Immature natural killer cell (primary cell): ENCODE results near the gene SLC10A4. TPM values are rescaled to one million over a fixed set of nuclear protein-coding genes. Genes with fewer than 3 reads are reported as not detected.

Experiments used
- DNase-seq, 3 donors: peaks; one replicate each; pipeline ENCODE4 v3.0.0; 2022; ENCODE audit warnings: mixed read lengths in 1 of 3
- H3K27ac Mint-ChIP-seq, 6 donors: one replicate each; pipeline ENCODE4 v1.8.0; 2020; ENCODE audit warnings: mixed read lengths in 6 of 6, mild to moderate bottlenecking in 5 of 6, inconsistent platforms in 4 of 6, moderate library complexity in 3 of 6
- H3K27me3 Mint-ChIP-seq, 3 donors: one replicate each; pipeline ENCODE4 v1.8.0; 2020 to 2021; ENCODE audit warnings: low read depth in 3 of 3, mild to moderate bottlenecking in 3 of 3, mixed read lengths in 3 of 3, moderate library complexity in 3 of 3, inconsistent platforms in 1 of 3
- H3K36me3 Mint-ChIP-seq, 3 donors: one replicate each; pipeline ENCODE4 v1.8.0; 2020; ENCODE audit warnings: mixed read lengths in 3 of 3, inconsistent platforms in 2 of 3, mild to moderate bottlenecking in 2 of 3
- H3K4me1 Mint-ChIP-seq, 2 donors: one replicate each; pipeline ENCODE4 v1.8.0; 2020; ENCODE audit warnings: inconsistent platforms in 2 of 2, mild to moderate bottlenecking in 2 of 2, mixed read lengths in 2 of 2, moderate library complexity in 1 of 2
- H3K4me3 Mint-ChIP-seq, 5 donors: one replicate each; pipeline ENCODE4 v1.8.0; 2020; ENCODE audit warnings: mild to moderate bottlenecking in 5 of 5, mixed read lengths in 5 of 5, inconsistent platforms in 3 of 5, moderate library complexity in 3 of 5
- H3K9me3 Mint-ChIP-seq, 6 donors: one replicate each; pipeline ENCODE4 v1.8.0; 2020; ENCODE audit warnings: mild to moderate bottlenecking in 6 of 6, mixed read lengths in 6 of 6, inconsistent platforms in 4 of 6, moderate library complexity in 3 of 6
- polyA plus RNA-seq, 3 donors: library from polyadenylated mRNA; unstranded; fragments of 300-500 nt; fragmentation: Illumina TruSeq; gene quantifications; one replicate each; pipeline ENCODE4 v1.2.3, GENCODE V29; 2021

The SLC10A4 gene
- polyA plus RNA-seq, 3 donors from 2014 or later = not detected

GRCh38 chr4:48493452-48494100 is 10.4 kb downstream of the SLC10A4 start:
- no peak overlapping the region for H3K4me3 Mint-ChIP-seq
- H3K9me3 Mint-ChIP-seq = peaks cover 0 to 2% (median 0%) of the 10 kb centered on the region in 6 donors
- no peak for DNase-seq
- peaks cover 6 to 10% (median 9%) of the 10 kb centered on the region in 3 donors for H3K27me3 Mint-ChIP-seq
- H3K27ac Mint-ChIP-seq = no peak overlapping the region
- peaks cover 0 to 2% of the 10 kb centered on the region in 2 donors for H3K4me1 Mint-ChIP-seq
- peaks cover 0 to 8% (median 0%) of the 10 kb centered on the region in 3 donors for H3K36me3 Mint-ChIP-seq

- Mint-ChIP-seq H3K27me3 (peaks cover 0 to 2% (median 0%) of the 10 kb centered on the region in 3 donors), H3K27ac (peak overlapping the region in 1 of 6 donors; percentile 12), H3K36me3 (peaks cover 3 to 20% (median 7%) of the 10 kb centered on the region in 3 donors), H3K9me3 (no peaks in the 10 kb centered on the region), H3K4me3 (no peak overlapping the region), H3K4me1 (no peaks in the 10 kb centered on the region)
- no peak for DNase-seq
These were observed 12.8 kb downstream of the SLC10A4 start for GRCh38 chr4:48495941-48496340.

- H3K36me3 Mint-ChIP-seq = peaks cover 6 to 28% (median 13%) of the 10 kb centered on the region in 3 donors
- peak overlapping the region in 1 of 6 donors; percentile 44 for H3K27ac Mint-ChIP-seq
- DNase-seq = no peak
- no peaks in the 10 kb centered on the region for H3K4me1 Mint-ChIP-seq
- H3K27me3 Mint-ChIP-seq = peaks cover 0 to 2% (median 0%) of the 10 kb centered on the region in 3 donors
- H3K9me3 Mint-ChIP-seq = no peaks in the 10 kb centered on the region
- H3K4me3 Mint-ChIP-seq = no peak overlapping the region
These were observed 15.8 kb downstream of the SLC10A4 start for GRCh38 chr4:48498895-48499294.

GRCh38 chr4:48499551-48500066 is 16.5 kb downstream of the SLC10A4 start:
- H3K27me3 Mint-ChIP-seq = peaks cover 0 to 2% (median 0%) of the 10 kb centered on the region in 3 donors
- H3K36me3 Mint-ChIP-seq = peaks cover 6 to 28% (median 13%) of the 10 kb centered on the region in 3 donors
- H3K27ac Mint-ChIP-seq = no peak overlapping the region
- H3K4me3 Mint-ChIP-seq = no peak overlapping the region
- H3K9me3 Mint-ChIP-seq = no peaks in the 10 kb centered on the region
- DNase-seq = no peak
- no peaks in the 10 kb centered on the region for H3K4me1 Mint-ChIP-seq

- Mint-ChIP-seq H3K27me3 (peaks cover 0 to 2% (median 0%) of the 10 kb centered on the region in 3 donors), H3K36me3 (peaks cover 11 to 37% (median 24%) of the 10 kb centered on the region in 3 donors), H3K9me3 (no peaks in the 10 kb centered on the region), H3K4me1 (no peaks in the 10 kb centered on the region), H3K4me3 (no peak overlapping the region), H3K27ac (peak overlapping the region in 1 of 6 donors; percentile 44)
- no peak for DNase-seq
These were observed 20.3 kb downstream of the SLC10A4 start for GRCh38 chr4:48503233-48504025.

- H3K27me3 Mint-ChIP-seq = peaks cover 0 to 2% (median 0%) of the 10 kb centered on the region in 3 donors
- no peaks in the 10 kb centered on the region for H3K9me3 Mint-ChIP-seq
- no peaks in the 10 kb centered on the region for H3K4me1 Mint-ChIP-seq
- H3K4me3 Mint-ChIP-seq = no peak overlapping the region
- no peak for DNase-seq
- no peak overlapping the region for H3K27ac Mint-ChIP-seq
- H3K36me3 Mint-ChIP-seq = peaks cover 11 to 39% (median 22%) of the 10 kb centered on the region in 3 donors
These were observed 20.8 kb downstream of the SLC10A4 start for GRCh38 chr4:48504026-48504330.

- Mint-ChIP-seq H3K4me3 (no peak overlapping the region), H3K36me3 (peaks cover 8 to 39% (median 18%) of the 10 kb centered on the region in 3 donors), H3K4me1 (no peaks in the 10 kb centered on the region), H3K27me3 (peaks cover 0 to 2% (median 0%) of the 10 kb centered on the region in 3 donors), H3K9me3 (no peaks in the 10 kb centered on the region), H3K27ac (no peak overlapping the region)
- no peak for DNase-seq
These were observed 21.2 kb downstream of the SLC10A4 start for GRCh38 chr4:48504352-48504751.

- H3K27me3 Mint-ChIP-seq = peaks cover 0 to 2% (median under 1%) of the 10 kb centered on the region in 3 donors
- H3K9me3 Mint-ChIP-seq = no peaks in the 10 kb centered on the region
- DNase-seq = no peak
- no peak overlapping the region for H3K27ac Mint-ChIP-seq
- H3K4me3 Mint-ChIP-seq = no peak overlapping the region
- peaks cover 11 to 37% (median 17%) of the 10 kb centered on the region in 3 donors for H3K36me3 Mint-ChIP-seq
- H3K4me1 Mint-ChIP-seq = no peaks in the 10 kb centered on the region
These were observed 23.6 kb downstream of the SLC10A4 start for GRCh38 chr4:48506716-48507115.

- no peaks in the 10 kb centered on the region for H3K4me1 Mint-ChIP-seq
- no peak overlapping the region for H3K27ac Mint-ChIP-seq
- no peak for DNase-seq
- peaks cover 23 to 56% (median 25%) of the 10 kb centered on the region in 3 donors for H3K36me3 Mint-ChIP-seq
- H3K4me3 Mint-ChIP-seq = no peak overlapping the region
- no peaks in the 10 kb centered on the region for H3K9me3 Mint-ChIP-seq
- H3K27me3 Mint-ChIP-seq = peaks cover 0 to 2% (median 1%) of the 10 kb centered on the region in 3 donors
These were observed 26.4 kb downstream of the SLC10A4 start for GRCh38 chr4:48509543-48509942.

- peaks cover 0 to 1% (median 0%) of the 10 kb centered on the region in 3 donors for H3K27me3 Mint-ChIP-seq
- H3K4me3 Mint-ChIP-seq = no peak overlapping the region
- H3K4me1 Mint-ChIP-seq = no peaks in the 10 kb centered on the region
- DNase-seq = no peak
- no peak overlapping the region for H3K27ac Mint-ChIP-seq
- H3K9me3 Mint-ChIP-seq = no peaks in the 10 kb centered on the region
- peaks cover 33 to 58% (median 41%) of the 10 kb centered on the region in 3 donors for H3K36me3 Mint-ChIP-seq
These were observed 35.0 kb downstream of the SLC10A4 start for GRCh38 chr4:48518143-48518542.

GRCh38 chr4:48526406-48526805 is 43.3 kb downstream of the SLC10A4 start:
- H3K36me3 Mint-ChIP-seq = peaks cover 19 to 65% (median 62%) of the 10 kb centered on the region in 3 donors
- peak overlapping the region in 1 of 6 donors; percentile 40 for H3K27ac Mint-ChIP-seq
- H3K9me3 Mint-ChIP-seq = no peaks in the 10 kb centered on the region
- H3K27me3 Mint-ChIP-seq = peaks cover 0 to 2% (median 1%) of the 10 kb centered on the region in 3 donors
- no peak for DNase-seq
- H3K4me1 Mint-ChIP-seq = no peaks in the 10 kb centered on the region
- no peak overlapping the region for H3K4me3 Mint-ChIP-seq

- Mint-ChIP-seq H3K36me3 (peaks cover 33 to 46% (median 36%) of the 10 kb centered on the region in 3 donors), H3K27me3 (peaks cover 0 to 3% (median 0%) of the 10 kb centered on the region in 3 donors), H3K27ac (peak overlapping the region in 2 of 6 donors; percentile 14 to 35), H3K9me3 (no peaks in the 10 kb centered on the region), H3K4me1 (no peaks in the 10 kb centered on the region), H3K4me3 (no peak overlapping the region)
- no peak for DNase-seq
These were observed 55.2 kb downstream of the SLC10A4 start for GRCh38 chr4:48538358-48538757.
